Epithelial cell of esophagus (primary cell): ENCODE results near the gene ADAM17.
A peak's percentile ranks its signal among the peaks of the same experiment; 100 is the strongest.

Source experiments
- DNase-seq: peaks from one replicate; pipeline ENCODE4 v3.0.0; 2010; ENCODE audit warnings: low read depth
- H3K4me3 ChIP-seq: 2 replicates; pipeline ENCODE4 v1.5.1; 2011; ENCODE audit warnings: mild to moderate bottlenecking, low read length, control low read depth
- TF ChIP-seq, protein P1 (sequence below): IDR thresholded peaks from 2 replicates; pipeline ENCODE4 v1.5.1; 2011; ENCODE audit warnings: low read depth, mild to moderate bottlenecking, low read length, control low read depth, inconsistent platforms; ENCODE audit not compliant: insufficient read depth; ENCODE audit errors: missing control alignments

Gene ADAM17

DNA sequence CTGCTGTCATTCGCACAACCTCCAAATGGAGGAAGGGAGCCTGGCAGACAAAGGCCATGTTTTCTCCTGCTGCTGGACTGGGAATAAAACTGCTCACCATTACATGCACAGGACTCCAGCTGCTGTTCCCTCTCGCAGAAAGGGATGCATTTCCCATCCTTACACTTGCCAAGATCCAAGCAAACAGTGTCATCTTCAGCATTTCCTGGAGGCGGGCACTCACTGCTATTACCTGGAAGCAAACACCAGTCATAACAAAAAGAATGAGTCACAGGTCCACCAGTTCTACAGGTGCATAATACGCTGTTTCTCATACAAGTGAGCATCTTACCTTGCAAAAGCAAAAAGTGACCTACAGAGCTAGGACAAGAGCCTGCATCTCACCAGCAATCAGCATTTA is 58.6 kb downstream of the ADAM17 start:
- peak; percentile 90 for DNase-seq

DNA sequence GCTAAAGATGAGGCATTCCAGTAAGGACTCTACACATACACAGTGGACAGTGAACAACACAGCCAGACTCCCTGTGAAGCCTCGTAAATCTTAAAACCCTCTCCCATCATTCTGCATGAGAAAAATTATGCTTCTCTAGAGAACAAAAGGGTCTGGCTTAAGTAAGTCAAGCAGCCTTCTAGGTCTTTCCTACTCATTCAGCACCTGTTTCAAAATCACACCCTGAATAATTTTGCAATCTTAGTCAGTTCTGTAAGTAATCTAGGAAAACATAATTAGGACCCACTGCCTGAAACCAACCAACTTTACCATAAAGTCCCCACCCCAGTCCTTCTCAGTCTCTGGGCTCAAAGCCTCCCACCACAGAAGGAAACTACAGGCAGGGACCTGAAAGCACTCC is 61.5 kb downstream of the ADAM17 start:
- no peak for DNase-seq
- TF ChIP-seq, protein P1, sequence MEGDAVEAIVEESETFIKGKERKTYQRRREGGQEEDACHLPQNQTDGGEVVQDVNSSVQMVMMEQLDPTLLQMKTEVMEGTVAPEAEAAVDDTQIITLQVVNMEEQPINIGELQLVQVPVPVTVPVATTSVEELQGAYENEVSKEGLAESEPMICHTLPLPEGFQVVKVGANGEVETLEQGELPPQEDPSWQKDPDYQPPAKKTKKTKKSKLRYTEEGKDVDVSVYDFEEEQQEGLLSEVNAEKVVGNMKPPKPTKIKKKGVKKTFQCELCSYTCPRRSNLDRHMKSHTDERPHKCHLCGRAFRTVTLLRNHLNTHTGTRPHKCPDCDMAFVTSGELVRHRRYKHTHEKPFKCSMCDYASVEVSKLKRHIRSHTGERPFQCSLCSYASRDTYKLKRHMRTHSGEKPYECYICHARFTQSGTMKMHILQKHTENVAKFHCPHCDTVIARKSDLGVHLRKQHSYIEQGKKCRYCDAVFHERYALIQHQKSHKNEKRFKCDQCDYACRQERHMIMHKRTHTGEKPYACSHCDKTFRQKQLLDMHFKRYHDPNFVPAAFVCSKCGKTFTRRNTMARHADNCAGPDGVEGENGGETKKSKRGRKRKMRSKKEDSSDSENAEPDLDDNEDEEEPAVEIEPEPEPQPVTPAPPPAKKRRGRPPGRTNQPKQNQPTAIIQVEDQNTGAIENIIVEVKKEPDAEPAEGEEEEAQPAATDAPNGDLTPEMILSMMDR: no peak
- H3K4me3 ChIP-seq: no peak overlapping the region

More for the DNA sequence above, 58.6 kb downstream of the ADAM17 start:
- TF ChIP-seq, protein P1: no peak
- no peak overlapping the region for H3K4me3 ChIP-seq

DNA sequence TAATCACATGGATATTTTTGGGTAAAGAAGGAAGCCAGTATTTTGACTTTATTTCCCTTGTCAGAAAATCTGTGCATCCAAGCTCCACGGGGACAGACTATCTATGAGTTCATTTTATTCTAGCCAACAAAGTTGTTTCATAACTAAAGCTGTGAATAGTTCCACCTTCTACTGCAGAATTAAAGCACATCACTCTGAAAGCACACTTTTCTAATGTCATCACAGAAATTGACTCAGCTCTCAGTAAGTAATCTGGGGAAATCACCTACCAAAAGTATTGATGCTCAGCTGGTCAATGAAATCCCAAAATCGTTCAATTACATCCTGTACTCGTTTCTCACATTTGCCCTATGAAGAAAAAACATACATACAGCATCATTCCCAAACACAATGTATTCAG is 62.2 kb downstream of the ADAM17 start:
- no peak for DNase-seq
- H3K4me3 ChIP-seq: no peak overlapping the region
- TF ChIP-seq, protein P1: no peak

DNA sequence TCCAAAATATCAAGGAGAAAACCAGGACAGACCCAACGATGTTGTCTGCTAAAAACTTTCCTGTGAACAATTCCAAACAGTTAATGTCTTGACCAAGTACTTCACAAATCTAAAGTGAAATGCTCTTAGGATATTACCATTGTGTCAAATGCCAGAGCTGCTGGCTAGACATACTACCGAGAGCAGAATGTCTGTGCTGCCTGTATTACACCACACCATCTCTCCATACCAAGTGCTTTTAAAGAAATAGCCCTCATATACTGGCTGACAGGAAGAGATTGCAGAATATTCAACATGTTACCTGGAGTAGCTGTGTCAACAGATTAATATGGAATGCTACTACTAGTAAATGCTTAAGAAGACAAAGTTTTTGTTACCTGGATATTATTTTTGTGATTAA is 62.7 kb downstream of the ADAM17 start:
- TF ChIP-seq, protein P1: no peak
- H3K4me3 ChIP-seq: no peak overlapping the region

DNA sequence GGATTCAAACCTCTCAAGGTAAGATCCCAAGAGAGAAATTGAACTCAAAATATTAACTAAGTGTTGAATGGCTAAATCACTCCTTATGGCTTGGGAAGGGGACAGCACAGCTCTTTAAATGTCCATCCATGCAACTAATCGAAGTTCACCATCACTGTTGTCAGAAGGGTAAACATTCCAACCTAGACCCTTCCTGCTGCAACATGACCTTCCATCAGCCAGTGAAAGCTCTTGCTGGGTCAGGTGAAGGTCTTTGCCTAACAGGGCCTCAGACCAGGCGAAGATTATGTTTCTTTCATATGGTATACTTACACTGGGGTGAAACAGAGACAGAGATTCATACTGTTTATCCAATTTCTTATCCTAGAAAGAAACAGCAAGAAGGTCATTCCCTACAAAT is 64.8 kb downstream of the ADAM17 start:
- H3K4me3 ChIP-seq: no peak overlapping the region
- TF ChIP-seq, protein P1: no peak
- no peak for DNase-seq

More for the DNA sequence above, 62.7 kb downstream of the ADAM17 start:
- no peak for DNase-seq

DNA sequence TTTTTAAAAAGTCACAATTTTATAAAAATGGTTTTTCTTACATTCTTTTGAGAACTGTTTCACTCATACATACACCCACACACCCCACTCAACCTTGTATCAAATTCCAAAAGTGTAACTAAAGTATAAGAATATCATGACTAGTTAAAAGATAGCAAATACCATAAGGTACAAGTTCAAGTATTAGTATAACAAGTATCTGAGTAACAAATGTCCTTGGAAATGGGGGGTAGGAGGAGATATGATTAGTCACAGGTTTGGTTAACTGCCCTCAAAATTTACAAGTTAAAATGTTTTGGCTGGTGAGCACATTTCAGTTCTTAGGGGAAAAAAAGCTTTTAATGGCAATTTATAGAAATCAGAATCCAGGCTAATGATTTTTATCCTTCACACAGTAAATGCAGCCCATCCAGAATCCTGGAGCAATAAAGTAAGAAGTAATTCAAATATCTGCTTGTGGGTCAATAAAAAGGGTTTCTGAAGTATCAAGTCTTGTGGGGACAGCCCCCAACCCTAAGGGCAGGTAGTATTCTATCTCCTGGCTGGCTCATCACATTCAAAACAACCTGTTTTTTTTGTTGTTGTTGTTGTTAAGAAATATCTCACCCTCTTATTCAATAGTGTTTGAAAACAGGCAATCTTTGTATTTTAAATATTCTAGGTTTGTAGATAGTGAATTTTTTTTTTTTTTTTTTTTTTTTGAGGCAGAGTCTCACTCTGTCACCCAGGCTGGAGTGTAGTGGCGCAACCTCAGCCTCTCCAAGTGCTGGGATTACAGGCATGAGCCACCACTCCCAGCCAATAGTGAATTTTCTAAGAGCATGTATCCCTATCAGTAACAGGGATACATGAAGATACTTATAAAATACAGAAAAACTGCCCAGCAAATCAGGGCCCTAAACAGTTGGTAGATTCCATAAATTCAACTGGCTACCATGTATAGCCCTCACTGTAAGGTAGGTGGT is 66.8 kb downstream of the ADAM17 start:
- DNase-seq: no peak
- TF ChIP-seq, protein P1: no peak
- H3K4me3 ChIP-seq: no peak overlapping the region
